Measurements from ENCODE around the gene OR10G3. TPM values are rescaled to one million over a fixed set of nuclear protein-coding genes. Genes with fewer than 3 reads are reported as not detected.

Gene OR10G3
- total and polyA plus RNA-seq, 2 of the 13 experiments (the other 11 are each of a cell fraction or from before 2014, with no cell fraction given): not detected

- TF ChIP-seq, protein P1, sequence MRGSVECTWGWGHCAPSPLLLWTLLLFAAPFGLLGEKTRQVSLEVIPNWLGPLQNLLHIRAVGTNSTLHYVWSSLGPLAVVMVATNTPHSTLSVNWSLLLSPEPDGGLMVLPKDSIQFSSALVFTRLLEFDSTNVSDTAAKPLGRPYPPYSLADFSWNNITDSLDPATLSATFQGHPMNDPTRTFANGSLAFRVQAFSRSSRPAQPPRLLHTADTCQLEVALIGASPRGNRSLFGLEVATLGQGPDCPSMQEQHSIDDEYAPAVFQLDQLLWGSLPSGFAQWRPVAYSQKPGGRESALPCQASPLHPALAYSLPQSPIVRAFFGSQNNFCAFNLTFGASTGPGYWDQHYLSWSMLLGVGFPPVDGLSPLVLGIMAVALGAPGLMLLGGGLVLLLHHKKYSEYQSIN (CRISPR knock-in tag; IDR thresholded peaks at IDR 0.05; ENCODE audit: borderline replicate concordance): no peak
- TF ChIP-seq RFXAP (CRISPR knock-in tag; IDR thresholded peaks at IDR 0.05; ENCODE audit: borderline replicate concordance): no peak
- no peak for TF ChIP-seq ZNF232 (CRISPR knock-in tag; IDR thresholded peaks at IDR 0.05; ENCODE audit: borderline replicate concordance)
- TF ChIP-seq ZNF589 (CRISPR knock-in tag; conservative IDR thresholded peaks at IDR 0.05): no peak
- TF ChIP-seq KDM2A (CRISPR knock-in tag; IDR thresholded peaks at IDR 0.05; ENCODE audit: borderline replicate concordance, low read depth): no peak
- no peak for TF ChIP-seq TBP (CRISPR knock-in tag; IDR thresholded peaks at IDR 0.05)
- TF ChIP-seq ZBTB43 (CRISPR knock-in tag; conservative IDR thresholded peaks at IDR 0.05): no peak
- TF ChIP-seq, protein P2, sequence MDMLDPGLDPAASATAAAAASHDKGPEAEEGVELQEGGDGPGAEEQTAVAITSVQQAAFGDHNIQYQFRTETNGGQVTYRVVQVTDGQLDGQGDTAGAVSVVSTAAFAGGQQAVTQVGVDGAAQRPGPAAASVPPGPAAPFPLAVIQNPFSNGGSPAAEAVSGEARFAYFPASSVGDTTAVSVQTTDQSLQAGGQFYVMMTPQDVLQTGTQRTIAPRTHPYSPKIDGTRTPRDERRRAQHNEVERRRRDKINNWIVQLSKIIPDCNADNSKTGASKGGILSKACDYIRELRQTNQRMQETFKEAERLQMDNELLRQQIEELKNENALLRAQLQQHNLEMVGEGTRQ (IDR thresholded peaks at IDR 0.05; ENCODE audit: low read depth, low read length): no peak
- TF ChIP-seq, protein P2 (CRISPR knock-in tag; IDR thresholded peaks at IDR 0.05; ENCODE audit: borderline replicate concordance): no peak
Observed at GRCh38 chr14:21579976-21580375, at the start of gene OR10G3 (continued).

Measured in HepG2 (cell line).